Measurements from ENCODE around the gene ADD1. TPM values are rescaled to one million over a fixed set of nuclear protein-coding genes. Genes with fewer than 3 reads are reported as not detected.

The ADD1 gene
- total and polyA plus RNA-seq, 2 of the 13 experiments (the other 11 are each of a cell fraction or from before 2014, with no cell fraction given): 73.9 to 122 TPM

GRCh38 chr4:2962614-2963174 is 119.0 kb downstream of the ADD1 start (continued):
- TF ChIP-seq MAFK (conservative IDR thresholded peaks at IDR 0.05 in 1 of 2, IDR thresholded peaks at IDR 0.05 in 1 of 2; ENCODE audit: low read length in 2 of 2) (no peak), HMG20B (CRISPR knock-in tag; conservative IDR thresholded peaks at IDR 0.05) (no peak), NCOA5 (CRISPR knock-in tag; IDR thresholded peaks at IDR 0.05) (no peak), ZNF619 (CRISPR knock-in tag; IDR thresholded peaks at IDR 0.05) (no peak), ZNF451 (CRISPR knock-in tag; IDR thresholded peaks at IDR 0.05) (no peak), JUN (CRISPR knock-in tag; IDR thresholded peaks at IDR 0.05) (peak; percentile 12; the same call in 1 of the 2 replicates), SKIL (CRISPR knock-in tag; IDR thresholded peaks at IDR 0.05; ENCODE audit: borderline replicate concordance) (no peak)

GRCh38 chr4:2963175-2963965 is 119.7 kb downstream of the ADD1 start, which contains the start of the genes GRK4 and NOP14:
GRK4 (plus strand) TSS chr4:2963571; CDS start chr4:2964071, 500 bp downstream.
NOP14 (minus strand) TSS chr4:2963406; CDS start chr4:2963319, 87 bp downstream.
- H4K20me1 ChIP-seq (ENCODE audit: insufficient read depth, low read length): peaks cover 10% of the 10 kb centered on the region; the same call in 1 of the 2 replicates
- H2AFZ ChIP-seq (ENCODE audit: low read length): no peak within 1 kb of the TSS
- in situ Hi-C loops (cut with HindIII; ENCODE audit: extremely low pct_ligation_motif_present, low pct_unique_long_range_greater_than_20kb): no loop called here
- peaks cover 37% of the 10 kb centered on the region for H3K4me1 ChIP-seq (ENCODE audit: insufficient read depth, low read length)
- H3K9ac ChIP-seq (ENCODE audit: insufficient read depth, low read depth, low read length): peak within 1 kb of the TSS; percentile 90
- peak within 1 kb of the TSS; percentile 99 for H3K4me2 ChIP-seq (ENCODE audit: low read depth, low read length)
- WGBS (ENCODE audit: low lambda C conversion rate): 0% methylated on average over 4 of the region's 105 CpGs
- H3K9me3 ChIP-seq (ENCODE audit: low read length): no peaks in the 10 kb centered on the region
- ATAC-seq (peak; percentile 92), DNase-seq (ENCODE audit: low spot score) (peak; percentile 94), FAIRE-seq (peak; percentile 68)
- CTCF ChIA-PET (ENCODE audit: low intra/inter-chr PET ratio, low total read pairs): interaction anchor here (1.8 kb wide), 1 partner anchor 9 kb away, joined by 10 read pairs; no protein-coding TSS in a partner anchor
- peak within 1 kb of the TSS; percentile 82 for H3K27ac ChIP-seq (ENCODE audit: extremely low read length, insufficient read depth, low read length)
- peak within 1 kb of the TSS; percentile 84 to 90 (median 88) for H3K4me3 ChIP-seq (replicated peaks in 1 of 3; ENCODE audit: insufficient read depth in 1 of 3, low read depth in 2 of 3, low read length in 3 of 3)
- peaks cover 0 to 7% of the 10 kb centered on the region in 2 experiments; a peak in 2 of 5 replicates for H3K36me3 ChIP-seq (replicated peaks in 1 of 2; ENCODE audit: control insufficient read depth in 1 of 2, insufficient read depth in 2 of 2, low read length in 2 of 2)
- H3K79me2 ChIP-seq (ENCODE audit: insufficient read depth, low read length): peaks cover 33% of the 10 kb centered on the region
- POLR2A ChIA-PET: interaction anchor here (0.6 to 2.6 kb wide), 12 partner anchors 10 to 993 kb away, joined by 3 to 16 read pairs (median 3); no protein-coding TSS in a partner anchor
- H3K27me3 ChIP-seq (ENCODE audit: control insufficient read depth in 1 of 2, insufficient read depth in 2 of 2, low read length in 2 of 2): no peaks in the 10 kb centered on the region; a peak in 1 of 5 replicates
- intact Hi-C loops (cut with micrococcal nuclease; ENCODE audit: unreplicated experiment): no loop called here
- no TSS peak for BruUV-seq (replicated peaks)
- no peak for TF ChIP-seq GATAD2A (CRISPR knock-in tag; IDR thresholded peaks at IDR 0.05)
- no peak for TF ChIP-seq FOSL1 (CRISPR knock-in tag; IDR thresholded peaks at IDR 0.05; ENCODE audit: borderline replicate concordance)
- TF ChIP-seq DNMT1 (CRISPR knock-in tag; IDR thresholded peaks at IDR 0.05): no peak
- TF ChIP-seq ZNF775 (CRISPR knock-in tag; IDR thresholded peaks at IDR 0.05; ENCODE audit: borderline replicate concordance): peak; percentile 53; the same call in 1 of the 2 replicates
- TF ChIP-seq ATF3 (CRISPR knock-in tag; IDR thresholded peaks at IDR 0.05): 0 out of 2 replicates have a peak, but pooled peaks have one; percentile 23
- peak; percentile 96 for TF ChIP-seq RBFOX2 (IDR thresholded peaks at IDR 0.05; ENCODE audit: low read depth, low read length)
- peak; percentile 78; the same call in 1 of the 2 replicates for TF ChIP-seq ELF4 (CRISPR knock-in tag; IDR thresholded peaks at IDR 0.05; ENCODE audit: borderline replicate concordance)
- TF ChIP-seq ZNF274 (CRISPR knock-in tag; IDR thresholded peaks at IDR 0.05): peak; percentile 95
- no peak for TF ChIP-seq GABPA (IDR thresholded peaks at IDR 0.05; ENCODE audit: low read depth, low read length)
- peak; percentile 84 for TF ChIP-seq GABPA (CRISPR knock-in tag; IDR thresholded peaks at IDR 0.05; ENCODE audit: low read depth)
- peak; percentile 99 for TF ChIP-seq MYC (CRISPR knock-in tag; IDR thresholded peaks at IDR 0.05; ENCODE audit: borderline replicate concordance)
- peak; percentile 81 for TF ChIP-seq FOXP4 (CRISPR knock-in tag; IDR thresholded peaks at IDR 0.05)
